IMR-90 (cell line): Measurements from ENCODE around the gene CAPZA1. TPM values are rescaled to one million over a fixed set of nuclear protein-coding genes. Genes with fewer than 3 reads are reported as not detected.

ENCODE experiments used
- ATAC-seq: fragments of 200-7000 bp; cut with Tn5 transposase; 2 replicates; pipeline ENCODE4 v1.9.1; 2020; ENCODE audit warnings: low read depth, mild to moderate bottlenecking, moderate library complexity
- BruUV-seq: library from RNA; stranded (reverse); fragments of 400-500 nt; replicated peaks from 2 replicates; lab custom pipeline; 2021; lab: Mats Ljungman, UMichigan
- CTCF ChIA-PET: fragments of 300-600 bp; formaldehyde crosslinking; extraction: SDS; loops from one replicate; lab custom pipeline; 2021; ENCODE audit warnings: antibody characterized with exemption; lab: Yijun Ruan, JAX
- POLR2A ChIA-PET: fragments of 300-600 bp; sonication (Branson Sonifier 250); formaldehyde crosslinking; loops from one replicate; lab custom pipeline; 2022; ENCODE audit warnings: antibody characterized with exemption; ENCODE audit not compliant: unreplicated experiment; lab: Charles Lee
- DNase-seq: peaks from one replicate; pipeline ENCODE4 v3.0.0; 2013
- H2AFZ ChIP-seq: replicated peaks from 2 replicates; pipeline ENCODE3; 2013; ENCODE audit warnings: low read length, mild to moderate bottlenecking; ENCODE audit not compliant: poor library complexity
- H2AK5ac ChIP-seq: 2 replicates; pipeline ENCODE4 v1.6.1; 2013; ENCODE audit warnings: low read depth, low read length, inconsistent platforms
- H2AK9ac ChIP-seq: replicated peaks from 2 replicates; pipeline ENCODE3; 2013; ENCODE audit warnings: mild to moderate bottlenecking, low read depth, low read length, moderate library complexity; ENCODE audit not compliant: poor library complexity
- H2BK120ac ChIP-seq: 2 replicates; pipeline ENCODE4 v1.6.1; 2013; ENCODE audit warnings: low read depth, low read length, inconsistent platforms
- H2BK15ac ChIP-seq: 3 replicates; pipeline ENCODE4 v1.6.1; 2013; ENCODE audit warnings: low read depth, low read length, inconsistent platforms
- H2BK20ac ChIP-seq: 2 replicates; pipeline ENCODE4 v1.6.1; 2013; ENCODE audit warnings: low read depth, mild to moderate bottlenecking, inconsistent platforms, low read length, moderate library complexity
- H2BK5ac ChIP-seq: 2 replicates; pipeline ENCODE4 v1.6.1; 2013; ENCODE audit warnings: mild to moderate bottlenecking, low read depth, low read length, inconsistent platforms; ENCODE audit not compliant: poor library complexity, severe bottlenecking
- H3K14ac ChIP-seq: replicated peaks from 2 replicates; pipeline ENCODE4 v1.6.1; 2013; ENCODE audit warnings: low read depth, low read length, inconsistent platforms
- H3K18ac ChIP-seq: 2 replicates; pipeline ENCODE4 v1.6.1; 2013; ENCODE audit warnings: low read depth, low read length, control low read depth
- H3K23ac ChIP-seq: 2 replicates; pipeline ENCODE4 v1.6.1; 2013; ENCODE audit warnings: low read depth, low read length, inconsistent platforms
- H3K27ac ChIP-seq: 2 replicates; pipeline ENCODE4 v1.5.1; 2013; ENCODE audit warnings: mild to moderate bottlenecking, control low read depth, low read length; ENCODE audit not compliant: insufficient read depth
- H3K27me3 ChIP-seq: 2 replicates; pipeline ENCODE4 v1.6.1; 2013; ENCODE audit warnings: low read length; ENCODE audit not compliant: control insufficient read depth, insufficient read depth
- H3K36me3 ChIP-seq: 2 replicates; pipeline ENCODE4 v1.6.1; 2013; ENCODE audit warnings: low read length, mixed read lengths; ENCODE audit not compliant: control insufficient read depth, insufficient read depth
- H3K4ac ChIP-seq: 2 replicates; pipeline ENCODE4 v1.6.1; 2013; ENCODE audit warnings: low read depth, low read length, inconsistent platforms
- H3K4me1 ChIP-seq: 2 replicates; pipeline ENCODE4 v1.6.1; 2013; ENCODE audit warnings: low read length, mixed read lengths; ENCODE audit not compliant: control insufficient read depth, insufficient read depth
- H3K4me2 ChIP-seq: 2 replicates; pipeline ENCODE4 v1.6.1; 2013; ENCODE audit warnings: low read depth, mild to moderate bottlenecking, control low read depth, low read length, moderate library complexity
- H3K4me3 ChIP-seq: 2 replicates; pipeline ENCODE4 v1.5.1; 2013; ENCODE audit warnings: low read depth, mild to moderate bottlenecking, control low read depth, low read length, moderate library complexity; ENCODE audit not compliant: insufficient read depth
- H3K56ac ChIP-seq: 2 replicates; pipeline ENCODE4 v1.6.1; 2013; ENCODE audit warnings: low read length, inconsistent platforms; ENCODE audit not compliant: insufficient read depth; ENCODE audit errors: extremely low read depth
- H3K79me1 ChIP-seq, 2 experiments: 2 replicates each; pipeline ENCODE4 v1.6.1; 2013; ENCODE audit warnings: low read length in 2 of 2, inconsistent platforms in 1 of 2, low read depth in 1 of 2
- H3K9ac ChIP-seq: 2 replicates; pipeline ENCODE4 v1.6.1; 2013; ENCODE audit warnings: low read depth, low read length, control low read depth
- H3K9me1 ChIP-seq: 2 replicates; pipeline ENCODE4 v1.6.1; 2013; ENCODE audit warnings: low read length, inconsistent platforms; ENCODE audit not compliant: insufficient read depth
- H3K9me3 ChIP-seq: 2 replicates; pipeline ENCODE4 v1.6.1; 2013; ENCODE audit warnings: low read length; ENCODE audit not compliant: control insufficient read depth, insufficient read depth
- H4K20me1 ChIP-seq: 2 replicates; pipeline ENCODE4 v1.6.1; 2013; ENCODE audit warnings: low read length, inconsistent platforms; ENCODE audit not compliant: insufficient read depth
- H4K5ac ChIP-seq: 2 replicates; pipeline ENCODE4 v1.6.1; 2013; ENCODE audit warnings: mild to moderate bottlenecking, low read depth, low read length, control low read depth
- H4K8ac ChIP-seq, 2 experiments: 2 replicates each; pipeline ENCODE4 v1.6.1; 2013; ENCODE audit warnings: low read depth in 2 of 2, low read length in 2 of 2, control low read depth in 1 of 2, inconsistent platforms in 1 of 2
- H4K91ac ChIP-seq: 2 replicates; pipeline ENCODE4 v1.6.1; 2013; ENCODE audit warnings: low read depth, low read length, inconsistent platforms; ENCODE audit not compliant: insufficient read depth
- BHLHE40 ChIP-seq: fragments of 150-350 bp; IDR thresholded peaks from 2 replicates; pipeline ENCODE4 v1.6.1; 2016; ENCODE audit warnings: mild to moderate bottlenecking, low read depth, low read length
- CEBPB ChIP-seq: IDR thresholded peaks from 2 replicates; pipeline ENCODE4 v1.6.1; 2012; ENCODE audit warnings: low read depth, low read length, improper control_type of control experiment
- CHD1 ChIP-seq: IDR thresholded peaks from 2 replicates; pipeline ENCODE4 v1.6.1; 2012; ENCODE audit warnings: low read depth, low read length, improper control_type of control experiment
- CTCF ChIP-seq: conservative IDR thresholded peaks from 2 replicates; pipeline ENCODE4 v1.5.1; 2012; ENCODE audit warnings: mild to moderate bottlenecking, low read depth, low read length, improper control_type of control experiment
- ELK1 ChIP-seq: fragments of 150-350 bp; IDR thresholded peaks from 2 replicates; pipeline ENCODE4 v1.6.1; 2016; ENCODE audit warnings: low read depth, mild to moderate bottlenecking, low read length, moderate library complexity, borderline replicate concordance
- MAZ ChIP-seq: IDR thresholded peaks from 2 replicates; pipeline ENCODE4 v1.6.1; 2012; ENCODE audit warnings: low read depth, mild to moderate bottlenecking, low read length, improper control_type of control experiment, moderate library complexity, borderline replicate concordance
- POLR2A ChIP-seq: IDR thresholded peaks from 2 replicates; pipeline ENCODE4 v1.6.1; 2012; ENCODE audit warnings: mild to moderate bottlenecking, low read depth, low read length
- RCOR1 ChIP-seq: IDR thresholded peaks from 2 replicates; pipeline ENCODE4 v1.6.1; 2012; ENCODE audit warnings: mild to moderate bottlenecking, low read length, improper control_type of control experiment; ENCODE audit not compliant: insufficient replicate concordance
- RFX5 ChIP-seq: IDR thresholded peaks from 2 replicates; pipeline ENCODE4 v1.8.0; 2012; ENCODE audit warnings: low read depth, mild to moderate bottlenecking, low read length, moderate library complexity
- SMC3 ChIP-seq: fragments of 150-350 bp; IDR thresholded peaks from 2 replicates; pipeline ENCODE4 v1.6.1; 2016; ENCODE audit warnings: low read depth, mild to moderate bottlenecking, antibody characterized with exemption, low read length, moderate library complexity
- WGBS, 2 experiments: methylation state at CpG; one replicate each; pipeline versions ENCODE4 v1.1.5 to v1.1.7; 2013; ENCODE audit warnings: missing lambda C conversion rate in 2 of 2; ENCODE audit not compliant: insufficient read length in 1 of 2; ENCODE audit errors: extremely low coverage in 2 of 2; 5-methylcytosine and 5-hydroxymethylcytosine counted together
- dilution Hi-C: fragments of 300-500 bp; cut with HindIII; formaldehyde crosslinking; loops from one replicate; pipeline ENCODE4 v1.14.3; 2018; ENCODE audit warnings: low sequenced_read_pairs; ENCODE audit not compliant: unreplicated experiment
- in situ Hi-C: fragments of 300-500 bp; cut with MboI; formaldehyde crosslinking; loops from 3 replicates; pipeline ENCODE4 v1.14.3; 2019; ENCODE audit warnings: low sequenced_read_pairs, inconsistent platforms, mixed read lengths
- intact Hi-C: fragments of 100-400 bp; cut with micrococcal nuclease; formaldehyde crosslinking; loops from 2 replicates; pipeline ENCODE4 v1.10.0; 2022
- polyA plus RNA-seq, 3 experiments: library from polyadenylated mRNA; depleted of rRNA; stranded (reverse); fragments of >200 nt; gene quantifications; 2 replicates each; pipeline ENCODE4 v1.2.3, GENCODE V29; 2012; ENCODE audit warnings: low replicate concordance in 1 of 3
- total RNA-seq: library from RNA; depleted of rRNA; stranded (reverse); fragments of >200 nt; gene quantifications from 2 replicates; pipeline ENCODE4 v1.2.3, GENCODE V29; 2012

Gene CAPZA1
- total and polyA plus RNA-seq, 2 of the 4 experiments (the other 2 are of a cell fraction) = 108 to 262 TPM

- TF ChIP-seq BHLHE40 (no peak), ELK1 (no peak), CHD1 (no peak), MAZ (no peak), CEBPB (no peak), SMC3 (no peak), RFX5 (no peak), RCOR1 (no peak), CTCF (no peak), POLR2A (no peak)
- Histone ChIP-seq H4K5ac (no peak overlapping the region), H3K23ac (no peak overlapping the region), H2BK15ac (no peak overlapping the region), H4K8ac (no peak overlapping the region), H2BK20ac (no peak overlapping the region), H2BK120ac (no peak overlapping the region), H2BK5ac (no peak overlapping the region), H3K4me1 (no peaks in the 10 kb centered on the region; the same call in none of the 2 replicates), H2AK5ac (no peak overlapping the region), H3K9ac (no peak overlapping the region), H3K14ac (no peak overlapping the region), H3K4me3 (no peak overlapping the region), H2AK9ac (no peak overlapping the region), H3K18ac (no peak overlapping the region), H4K91ac (no peak overlapping the region), H3K79me1 (peaks cover 13 to 52% of the 10 kb centered on the region in 2 experiments), H3K27me3 (no peaks in the 10 kb centered on the region), H2AFZ (no peak overlapping the region), H3K9me3 (no peaks in the 10 kb centered on the region), H3K36me3 (peaks cover 43% of the 10 kb centered on the region), H3K4ac (no peak overlapping the region), H3K4me2 (no peak overlapping the region), H3K56ac (no peak overlapping the region), H3K9me1 (peaks cover 17% of the 10 kb centered on the region), H4K20me1 (peaks cover 12% of the 10 kb centered on the region; the same call in 1 of the 2 replicates), H3K27ac (no peak overlapping the region)
- DNase-seq (no peak), ATAC-seq (no peak)
- POLR2A ChIA-PET = no interaction called here
- in situ Hi-C loops (no loop called here), intact Hi-C loops (no loop called here), dilution Hi-C loops (no loop called here)
- CTCF ChIA-PET = interaction anchor here (0.9 kb wide), 1 partner anchor 16 kb away, joined by 3 read pairs; no protein-coding TSS in a partner anchor
- no TSS peak for BruUV-seq
- 100% methylated on average over 5 of the region's 11 CpGs; no CpG with 5 or more reads in 1 of the 2 experiments for WGBS, 2 experiments
Measured at GRCh38 chr1:112689842-112690237, 70.2 kb downstream of the CAPZA1 start.
